CD8-positive, alpha-beta T cell (primary cell): ENCODE measurements around the gene F11R. TPM values are rescaled to one million over a fixed set of nuclear protein-coding genes. Genes with fewer than 3 reads are reported as not detected.

Source experiments
- total RNA-seq, 46 experiments: library from RNA in 2 of 46; stranded (reverse) in 2 of 46; gene quantifications; one replicate each; pipeline ENCODE4 v1.2.3 and lab custom pipeline; 2021 to 2026

F11R gene
- total RNA-seq, 2 experiments from 2014 or later = 16.8 to 20.0 TPM

Other genes with a start within 250 kb of the F11R start
- gene LY9, start 225.0 kb downstream of the F11R start, total RNA-seq = 100 to 1,000 TPM; 103 to 104 TPM
- 1 to 10 TPM; 2.1 to 2.6 TPM for gene CD244, start 158.3 kb downstream of the F11R start, total RNA-seq
- not detected for gene ITLN1, start 136.0 kb downstream of the F11R start, total RNA-seq
- not detected for gene ITLN2, start 66.3 kb downstream of the F11R start, total RNA-seq
- 10 to 100 TPM; 44.8 to 46.6 TPM for gene TSTD1, start 17.8 kb upstream of the F11R start, total RNA-seq
- gene USF1, start 24.8 kb upstream of the F11R start, total RNA-seq = 10 to 100 TPM; 95.6 to 98.8 TPM
- gene ARHGAP30, start 48.7 kb upstream of the F11R start, total RNA-seq = 10 to 100 TPM; 59.7 to 63.6 TPM
- gene NECTIN4, start 68.4 kb upstream of the F11R start, total RNA-seq = not detected
- gene KLHDC9, start 77.2 kb upstream of the F11R start, total RNA-seq = not detected
- gene PFDN2, start 96.9 kb upstream of the F11R start, total RNA-seq = 10 to 100 TPM; 64.7 to 75.5 TPM
- 10 to 100 TPM; 11.5 to 12.8 TPM for gene NIT1, start 97.0 kb upstream of the F11R start, total RNA-seq
- 10 to 100 TPM; 32.4 to 34.6 TPM for gene DEDD, start 111.5 kb upstream of the F11R start, total RNA-seq
- gene UFC1, start 132.8 kb upstream of the F11R start, total RNA-seq = 10 to 100 TPM; 94.7 to 96.6 TPM
- gene USP21, start 138.3 kb upstream of the F11R start, total RNA-seq = 10 to 100 TPM; 34.8 to 38.1 TPM
- gene PPOX, start 145.3 kb upstream of the F11R start, total RNA-seq = 10 to 100 TPM; 18.5 to 19.8 TPM
- gene B4GALT3, start 156.4 kb upstream of the F11R start, total RNA-seq = 10 to 100 TPM; 33.8 to 36.4 TPM
- under 1 TPM; 0.22 to 0.56 TPM for gene ADAMTS4, start 177.9 kb upstream of the F11R start, total RNA-seq
- 10 to 100 TPM; 53.0 to 63.4 TPM for gene NDUFS2, start 181.2 kb upstream of the F11R start, total RNA-seq
- gene FCER1G, start 194.1 kb upstream of the F11R start, total RNA-seq = 1 to 10 TPM in 1 of 2 experiments, under 1 TPM in 1; 0.67 to 1.4 TPM
- gene APOA2, start 202.5 kb upstream of the F11R start, total RNA-seq = not detected
- 1 to 10 TPM; 4.7 to 4.9 TPM for gene TOMM40L, start 204.9 kb upstream of the F11R start, total RNA-seq
- not detected for gene NR1I3, start 217.1 kb upstream of the F11R start, total RNA-seq
- gene PCP4L1, start 237.6 kb upstream of the F11R start, total RNA-seq = not detected